Measurements from ENCODE around the gene DNAAF3. TPM values are rescaled to one million over a fixed set of nuclear protein-coding genes. Genes with fewer than 3 reads are reported as not detected.

Gene DNAAF3
- polyA plus RNA-seq, 1 of the 3 experiments (the other 2 are of a cell fraction) = 2.4 TPM

DNA sequence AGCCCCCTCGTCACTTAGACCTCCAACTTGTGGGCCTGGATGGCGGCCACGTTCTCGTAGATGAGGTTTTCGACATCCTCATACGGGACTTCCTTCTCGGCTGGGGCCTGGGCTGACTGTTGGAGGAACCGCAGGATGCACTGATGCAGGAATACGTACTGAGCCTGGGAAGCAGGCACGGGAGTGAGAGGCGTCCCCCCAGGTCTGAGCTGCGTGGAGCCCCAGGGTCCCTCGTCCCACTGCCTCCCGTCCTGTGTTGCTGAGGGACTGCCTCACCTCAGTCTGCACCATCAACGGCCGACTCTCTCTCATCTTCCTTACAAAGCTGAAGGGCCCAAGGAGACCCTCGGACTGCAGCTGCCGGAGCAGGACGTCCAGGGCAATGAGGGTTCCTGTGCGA lies 15.3 kb upstream of the DNAAF3 start:
- no peaks in the 10 kb centered on the region for H3F3A ChIP-seq (replicated peaks; ENCODE audit: insufficient read depth)
- WGBS (ENCODE audit: low lambda C conversion rate) = 75% methylated on average over 15 of the region's 20 CpGs
- H3K9me2 ChIP-seq = no peaks in the 10 kb centered on the region
- peaks cover 28% of the 10 kb centered on the region for H3K27me3 ChIP-seq (ENCODE audit: insufficient read depth)
- H3K4me3 ChIP-seq (ENCODE audit: low read depth in 2 of 2, low read length in 1 of 2) = no peak overlapping the region
- no peak overlapping the region for H2AFZ ChIP-seq (ENCODE audit: low read depth)
- H3K9ac ChIP-seq = no peak overlapping the region
- DNase-seq = no peak
- H3K36me3 ChIP-seq (replicated peaks in 1 of 2; ENCODE audit: control insufficient read depth in 1 of 2, insufficient read depth in 2 of 2, low read length in 1 of 2) = no peaks in the 10 kb centered on the region
- H3K4me2 ChIP-seq = no peak overlapping the region
- TF ChIP-seq, protein P1, sequence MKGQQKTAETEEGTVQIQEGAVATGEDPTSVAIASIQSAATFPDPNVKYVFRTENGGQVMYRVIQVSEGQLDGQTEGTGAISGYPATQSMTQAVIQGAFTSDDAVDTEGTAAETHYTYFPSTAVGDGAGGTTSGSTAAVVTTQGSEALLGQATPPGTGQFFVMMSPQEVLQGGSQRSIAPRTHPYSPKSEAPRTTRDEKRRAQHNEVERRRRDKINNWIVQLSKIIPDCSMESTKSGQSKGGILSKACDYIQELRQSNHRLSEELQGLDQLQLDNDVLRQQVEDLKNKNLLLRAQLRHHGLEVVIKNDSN (IDR thresholded peaks at IDR 0.05; ENCODE audit: borderline replicate concordance, low read depth) = no peak
- TF ChIP-seq NFIC (IDR thresholded peaks at IDR 0.05; ENCODE audit: borderline replicate concordance) (no peak), CHD2 (IDR thresholded peaks at IDR 0.05; ENCODE audit: low read length, partially characterized antibody) (no peak)
- POLR2A ChIA-PET = no interaction called here
- no peak overlapping the region for H3K27ac ChIP-seq (ENCODE audit: low read depth in 2 of 2, low read length in 1 of 2)
- H3K79me2 ChIP-seq (ENCODE audit: insufficient read depth) = no peaks in the 10 kb centered on the region
- no peaks in the 10 kb centered on the region for H3K9me3 ChIP-seq
- H3K4me1 ChIP-seq (ENCODE audit: control insufficient read depth in 1 of 2, insufficient read depth in 2 of 2, low read depth in 1 of 2, low read length in 1 of 2) = peaks cover 0 to 6% of the 10 kb centered on the region in 2 experiments; a peak in 1 of 4 replicates
- no peaks in the 10 kb centered on the region for H4K20me1 ChIP-seq (ENCODE audit: insufficient read depth)
- CTCF ChIA-PET = interaction anchor here (2.4 kb wide), 1 partner anchor 7 kb away, joined by 5 read pairs; no protein-coding TSS in a partner anchor

DNA sequence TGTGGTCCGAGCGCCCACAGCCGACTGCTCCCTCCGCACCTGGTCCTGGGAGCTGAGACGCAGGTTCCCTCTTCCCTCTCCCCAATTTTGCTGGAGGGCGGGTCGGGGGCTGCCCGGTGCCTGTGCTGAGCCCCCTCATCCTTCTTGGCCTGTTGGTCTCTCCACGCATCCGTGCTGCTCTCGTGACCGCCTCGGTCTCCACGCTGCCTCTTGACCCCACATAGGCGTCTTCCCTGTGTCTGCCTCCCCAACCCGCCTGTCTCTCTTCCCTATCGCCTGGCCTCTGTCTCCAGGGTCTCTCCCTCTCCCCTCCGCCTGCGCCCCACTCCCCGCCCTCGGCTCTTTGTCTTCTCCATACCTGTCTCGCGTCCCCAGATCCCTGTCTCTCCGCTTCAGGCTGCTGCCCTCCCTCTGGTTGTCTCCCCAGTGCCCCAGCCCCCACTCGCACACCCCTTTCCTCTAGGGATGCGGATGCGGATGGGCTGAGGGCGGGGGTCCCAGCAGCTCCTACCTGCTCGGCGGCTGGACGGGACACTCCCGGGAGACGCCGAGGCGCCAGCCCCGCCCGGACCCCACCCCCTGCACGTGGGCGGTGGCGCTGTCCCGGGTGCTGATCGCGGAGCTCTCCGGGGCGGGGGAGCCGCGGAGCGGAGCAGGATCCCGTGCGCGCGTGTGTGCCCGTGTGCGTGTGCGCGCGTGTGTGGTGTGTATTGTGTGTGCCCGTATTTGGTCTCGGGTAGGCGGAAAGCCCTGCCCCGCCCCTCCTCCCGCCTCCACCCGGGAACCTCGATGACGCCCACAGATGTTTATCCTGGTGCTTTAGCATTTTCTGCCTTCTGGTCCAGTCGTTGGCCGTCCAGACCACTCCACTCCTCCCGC lies 13.4 kb upstream of the DNAAF3 start, which contains the start of gene SYT5:
Gene SYT5 (minus strand): TSS at position 684 of the 879 bp plus-strand sequence. CDS start 1,248 bp downstream, outside the sequence.
- no peaks in the 10 kb centered on the region for H3K9me2 ChIP-seq
- TF ChIP-seq, protein P2, sequence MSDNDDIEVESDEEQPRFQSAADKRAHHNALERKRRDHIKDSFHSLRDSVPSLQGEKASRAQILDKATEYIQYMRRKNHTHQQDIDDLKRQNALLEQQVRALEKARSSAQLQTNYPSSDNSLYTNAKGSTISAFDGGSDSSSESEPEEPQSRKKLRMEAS (IDR thresholded peaks at IDR 0.05; ENCODE audit: low read depth) = peak; percentile 95
- TF ChIP-seq SIN3A (IDR thresholded peaks at IDR 0.05; ENCODE audit: borderline replicate concordance, low read depth, low read length) = peak; percentile 88
- TF ChIP-seq RCOR1 (IDR thresholded peaks at IDR 0.05; ENCODE audit: low read length) = no peak
- TF ChIP-seq FOXM1 (IDR thresholded peaks at IDR 0.05; ENCODE audit: low read depth) = no peak
- no peak for TF ChIP-seq ELF1 (IDR thresholded peaks at IDR 0.05)
- TF ChIP-seq, protein P1 (IDR thresholded peaks at IDR 0.05; ENCODE audit: borderline replicate concordance, low read depth) = peak; percentile 78
- TF ChIP-seq, protein P3, sequence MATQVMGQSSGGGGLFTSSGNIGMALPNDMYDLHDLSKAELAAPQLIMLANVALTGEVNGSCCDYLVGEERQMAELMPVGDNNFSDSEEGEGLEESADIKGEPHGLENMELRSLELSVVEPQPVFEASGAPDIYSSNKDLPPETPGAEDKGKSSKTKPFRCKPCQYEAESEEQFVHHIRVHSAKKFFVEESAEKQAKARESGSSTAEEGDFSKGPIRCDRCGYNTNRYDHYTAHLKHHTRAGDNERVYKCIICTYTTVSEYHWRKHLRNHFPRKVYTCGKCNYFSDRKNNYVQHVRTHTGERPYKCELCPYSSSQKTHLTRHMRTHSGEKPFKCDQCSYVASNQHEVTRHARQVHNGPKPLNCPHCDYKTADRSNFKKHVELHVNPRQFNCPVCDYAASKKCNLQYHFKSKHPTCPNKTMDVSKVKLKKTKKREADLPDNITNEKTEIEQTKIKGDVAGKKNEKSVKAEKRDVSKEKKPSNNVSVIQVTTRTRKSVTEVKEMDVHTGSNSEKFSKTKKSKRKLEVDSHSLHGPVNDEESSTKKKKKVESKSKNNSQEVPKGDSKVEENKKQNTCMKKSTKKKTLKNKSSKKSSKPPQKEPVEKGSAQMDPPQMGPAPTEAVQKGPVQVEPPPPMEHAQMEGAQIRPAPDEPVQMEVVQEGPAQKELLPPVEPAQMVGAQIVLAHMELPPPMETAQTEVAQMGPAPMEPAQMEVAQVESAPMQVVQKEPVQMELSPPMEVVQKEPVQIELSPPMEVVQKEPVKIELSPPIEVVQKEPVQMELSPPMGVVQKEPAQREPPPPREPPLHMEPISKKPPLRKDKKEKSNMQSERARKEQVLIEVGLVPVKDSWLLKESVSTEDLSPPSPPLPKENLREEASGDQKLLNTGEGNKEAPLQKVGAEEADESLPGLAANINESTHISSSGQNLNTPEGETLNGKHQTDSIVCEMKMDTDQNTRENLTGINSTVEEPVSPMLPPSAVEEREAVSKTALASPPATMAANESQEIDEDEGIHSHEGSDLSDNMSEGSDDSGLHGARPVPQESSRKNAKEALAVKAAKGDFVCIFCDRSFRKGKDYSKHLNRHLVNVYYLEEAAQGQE (IDR thresholded peaks at IDR 0.05; ENCODE audit: low read depth, low read length) = peak; percentile 99
- TF ChIP-seq MXI1 (IDR thresholded peaks at IDR 0.05; ENCODE audit: low read depth, low read length) = peak; percentile 90
- no peak for TF ChIP-seq FOSL2 (IDR thresholded peaks at IDR 0.05; ENCODE audit: borderline replicate concordance, low read depth)
- peak; percentile 58 for TF ChIP-seq GATA2 (CRISPR knock-in tag; IDR thresholded peaks at IDR 0.05)
- peak within 1 kb of the TSS in 1 of 2 experiments; percentile 77; a peak in 1 of 4 replicates for H3K27ac ChIP-seq (ENCODE audit: low read depth in 2 of 2, low read length in 1 of 2)
- ChIA-PET CTCF (interaction anchor here (0.6 to 2.4 kb wide), 8 partner anchors 8 to 43 kb away, joined by 3 to 6 read pairs (median 4); partner anchors contain the start of gene DNAAF3), POLR2A (interaction anchor here (0.6 to 3.5 kb wide), 8 partner anchors 27 to 228 kb away, joined by 3 to 14 read pairs (median 4); partner anchors contain the start of genes BRSK1, PPP6R1, TMEM86B and UBE2S)
- peak within 1 kb of the TSS; percentile 54 to 56 for H3K4me3 ChIP-seq (ENCODE audit: low read depth in 2 of 2, low read length in 1 of 2)
- H4K20me1 ChIP-seq (ENCODE audit: insufficient read depth) = no peaks in the 10 kb centered on the region
- H3K79me2 ChIP-seq (ENCODE audit: insufficient read depth) = no peaks in the 10 kb centered on the region
- H3K9me3 ChIP-seq = no peaks in the 10 kb centered on the region
- H3K9ac ChIP-seq = peak within 1 kb of the TSS; percentile 53; the same call in 1 of the 2 replicates
- no peaks in the 10 kb centered on the region for H3K36me3 ChIP-seq (replicated peaks in 1 of 2; ENCODE audit: control insufficient read depth in 1 of 2, insufficient read depth in 2 of 2, low read length in 1 of 2)
- peak; percentile 86 for DNase-seq
- peaks cover 29% of the 10 kb centered on the region for H3K27me3 ChIP-seq (ENCODE audit: insufficient read depth)
- H3K4me2 ChIP-seq = peak within 1 kb of the TSS; percentile 83
- H3F3A ChIP-seq (replicated peaks; ENCODE audit: insufficient read depth) = no peaks in the 10 kb centered on the region
- 0 out of 2 replicates have a peak within 1 kb of the TSS, but pooled peaks have one; percentile 57 for H2AFZ ChIP-seq (ENCODE audit: low read depth)
- under 1% methylated on average over 28 of the region's 68 CpGs for WGBS (ENCODE audit: low lambda C conversion rate)
- peaks cover 0 to 6% of the 10 kb centered on the region in 2 experiments; a peak in 1 of 4 replicates for H3K4me1 ChIP-seq (ENCODE audit: control insufficient read depth in 1 of 2, insufficient read depth in 2 of 2, low read depth in 1 of 2, low read length in 1 of 2)
